GM18508 (cell line): ENCODE data around the gene ALK.

Experiments
- ATAC-seq: cut with Tn5 transposase; IDR thresholded peaks from one replicate; pipeline ENCODE4 v1.9.1; 2021; ENCODE audit warnings: moderate number of reproducible peaks; ENCODE audit not compliant: insufficient read depth, unreplicated experiment

Gene ALK

DNA sequence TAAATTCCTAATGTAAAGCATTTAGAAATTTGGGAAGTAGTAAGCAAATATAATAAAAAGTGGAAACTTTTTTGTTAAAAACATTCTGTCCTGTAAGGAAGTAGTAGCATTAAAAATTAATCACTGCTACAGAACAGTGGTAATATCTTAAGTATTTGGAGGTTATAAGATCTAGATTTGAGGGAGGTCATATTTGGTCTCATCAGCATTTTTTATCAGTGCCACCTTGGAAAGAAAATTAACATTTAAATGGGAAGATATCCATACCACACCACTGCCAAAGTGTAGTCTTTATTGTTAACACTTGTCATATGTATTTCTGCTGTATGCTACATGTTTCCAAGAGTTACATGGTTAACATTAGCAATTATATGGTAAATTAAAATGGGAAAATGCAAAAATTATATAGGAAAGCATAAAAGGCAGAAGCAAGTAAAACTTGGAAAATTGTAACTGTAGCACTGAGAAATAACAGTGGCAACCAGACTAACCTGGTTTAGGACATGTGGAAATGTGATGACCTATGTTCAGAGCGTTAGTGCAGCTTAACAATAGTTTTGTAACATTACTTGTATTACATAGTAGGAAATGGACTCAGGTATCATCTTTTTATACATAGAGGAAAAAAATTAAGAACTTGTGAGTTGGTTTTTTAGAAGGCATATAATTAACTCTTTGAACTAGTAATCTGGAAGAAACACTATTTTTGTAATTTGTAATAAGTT, 759.0 kb downstream of the ALK start:
- no peak for ATAC-seq

DNA sequence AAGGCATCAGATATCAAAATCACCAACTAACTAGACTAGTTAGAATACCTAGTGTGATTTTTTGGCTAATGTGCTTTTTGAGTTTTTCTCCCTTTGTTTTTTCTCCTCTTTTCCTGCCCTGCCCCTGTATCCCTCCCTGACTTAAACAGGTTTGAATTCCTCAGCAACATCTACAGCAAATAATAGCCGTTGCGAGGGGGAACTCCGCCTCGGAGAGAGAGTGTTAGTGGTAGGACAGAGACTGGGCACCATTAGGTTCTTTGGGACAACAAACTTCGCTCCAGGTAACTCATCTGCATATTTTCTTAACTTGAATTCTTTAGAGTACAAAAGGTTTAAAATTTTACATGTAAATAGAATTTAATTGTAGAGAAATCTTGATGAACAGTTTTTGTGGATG, 761.2 kb downstream of the ALK start:
- no peak for ATAC-seq

DNA sequence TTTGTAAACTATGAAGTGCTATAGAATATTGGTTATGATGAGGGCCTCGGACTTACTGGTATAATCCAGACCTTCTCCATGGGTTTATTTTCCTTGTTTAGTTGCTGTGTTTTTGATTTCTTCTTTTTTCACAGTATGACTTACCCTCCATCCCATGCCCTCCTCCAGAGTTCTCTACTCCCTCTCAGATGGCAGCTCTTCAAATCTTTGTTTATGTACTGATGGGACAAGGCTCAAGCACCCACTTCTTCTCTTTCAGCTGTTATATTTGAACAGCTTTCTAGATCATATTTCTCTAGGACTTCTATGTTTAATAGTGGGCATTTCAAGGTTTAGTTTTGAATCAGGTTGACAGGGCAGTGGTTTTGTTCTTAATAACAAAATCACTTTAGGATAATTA, 762.3 kb downstream of the ALK start:
- ATAC-seq, result no peak

DNA sequence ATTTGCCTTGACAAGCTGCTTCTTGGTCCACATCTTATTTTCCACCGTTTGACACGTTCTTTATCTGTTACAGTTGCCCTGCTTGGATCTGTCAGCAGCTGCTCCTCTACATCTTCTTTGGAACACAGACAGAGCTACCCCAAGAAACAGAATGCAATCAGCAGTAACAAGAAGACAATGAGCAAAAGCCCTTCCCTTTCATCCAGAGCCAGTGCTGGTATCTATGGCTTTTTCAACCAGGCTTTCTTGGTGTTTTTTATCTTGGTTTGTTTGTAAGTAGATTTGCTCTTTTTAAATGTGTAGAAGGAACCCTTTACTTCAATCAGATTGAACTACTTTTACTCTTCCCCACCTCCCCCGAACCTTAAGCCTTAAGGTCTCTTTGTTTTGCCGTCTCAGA, 764.3 kb downstream of the ALK start:
- no peak for ATAC-seq

DNA sequence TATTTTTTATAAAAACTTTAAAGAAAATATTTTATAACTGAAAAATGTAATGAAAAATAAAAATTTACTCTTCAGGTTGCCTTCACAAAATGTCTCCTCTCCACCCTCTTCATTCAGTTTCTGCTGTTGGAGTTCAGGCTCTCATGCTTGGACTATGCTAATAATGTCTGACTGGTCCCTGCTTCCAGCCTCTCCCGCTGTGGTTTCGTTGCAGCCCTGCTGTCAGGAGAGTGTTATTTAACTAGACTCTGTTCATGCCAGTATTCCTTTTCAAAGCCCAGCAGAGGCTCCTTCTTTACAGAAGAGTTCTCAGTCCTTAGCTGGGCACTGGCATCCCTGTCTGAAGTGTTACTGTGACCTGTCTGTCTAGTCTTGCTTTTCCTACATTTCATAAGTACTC, 765.8 kb downstream of the ALK start:
- no peak for ATAC-seq

DNA sequence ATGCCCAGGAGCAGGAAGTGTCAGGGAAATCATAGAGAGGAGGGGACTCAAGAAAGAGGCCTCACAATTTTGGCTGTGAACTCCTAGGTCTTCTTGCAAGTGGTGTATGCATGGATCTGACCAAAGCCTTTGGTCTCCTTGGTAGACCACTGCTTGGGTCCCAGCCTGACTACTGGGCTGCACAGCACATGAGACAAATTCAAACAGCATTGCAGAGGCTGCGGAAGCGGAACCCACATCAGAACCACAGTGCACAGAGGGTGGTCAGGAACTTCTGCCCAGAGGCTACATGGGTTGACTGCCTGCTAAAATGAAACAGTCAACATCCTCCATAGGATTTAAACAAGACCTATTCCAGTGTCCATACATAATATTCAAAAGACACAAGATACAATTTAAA, 766.8 kb downstream of the ALK start:
- no peak for ATAC-seq

DNA sequence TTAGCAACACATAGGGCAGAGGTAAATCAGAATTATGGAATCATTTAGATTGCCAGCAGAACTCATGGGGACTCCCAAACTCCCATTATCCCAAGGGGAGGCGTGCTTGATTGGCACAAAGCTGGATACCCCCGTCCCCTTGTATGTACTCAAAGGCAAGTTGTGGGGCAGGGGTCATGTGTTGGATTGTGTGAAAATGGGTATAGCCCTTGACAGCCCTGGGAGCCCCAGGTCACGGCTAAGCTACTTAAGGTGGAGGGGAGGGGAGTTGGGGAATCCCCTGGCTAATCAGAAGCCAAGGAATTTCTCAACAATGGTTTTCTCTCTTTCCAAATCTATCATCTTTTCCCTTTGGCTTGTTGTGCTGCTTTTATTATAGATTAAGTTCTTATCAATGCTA, 773.4 kb downstream of the ALK start:
- no peak for ATAC-seq

DNA sequence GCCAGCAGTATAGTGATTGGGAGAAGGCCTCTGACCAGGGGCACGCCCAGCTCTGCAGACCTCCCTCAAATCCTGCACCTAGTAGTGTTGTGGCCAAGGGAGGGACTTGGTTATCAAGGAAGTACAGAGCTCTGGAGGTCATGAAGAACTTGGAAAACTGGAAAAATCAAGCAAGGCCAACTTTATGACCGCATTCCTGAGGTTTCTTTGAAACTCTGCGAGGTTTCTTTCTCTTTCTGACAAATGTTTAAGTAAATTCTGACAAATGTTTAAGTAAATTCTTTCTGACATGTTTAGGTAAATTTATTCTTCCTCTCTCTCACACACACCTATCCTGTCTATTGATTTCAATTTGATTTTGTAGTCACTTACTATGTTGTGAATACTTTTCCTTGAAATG, 775.2 kb downstream of the ALK start:
- ATAC-seq, result no peak

DNA sequence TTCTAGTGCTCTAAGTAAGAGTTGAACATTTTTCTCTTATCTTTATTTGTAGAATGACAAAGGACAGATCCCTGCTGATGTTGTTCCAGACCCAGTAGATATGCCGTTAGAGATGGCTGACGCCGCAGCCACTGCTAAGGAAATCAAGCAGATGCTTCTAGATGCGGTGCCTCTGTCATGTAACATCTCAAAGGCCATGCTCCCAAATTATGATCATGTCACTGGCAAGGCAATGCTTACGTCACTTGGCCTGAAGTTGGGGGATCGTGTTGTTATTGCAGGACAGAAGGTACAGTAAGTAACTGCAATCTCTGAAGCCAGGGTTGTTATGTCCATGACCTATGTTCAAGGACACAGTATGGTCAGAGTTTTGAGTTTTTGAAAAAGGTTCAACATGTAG, 777.7 kb downstream of the ALK start:
- ATAC-seq, result no peak
